Astrocyte of the cerebellum (primary cell): Measurements from ENCODE around the gene FILIP1L.

Experiments
- DNase-seq: peaks from one replicate; pipeline ENCODE4 v3.0.0-alpha.2; 2011; ENCODE audit warnings: low read depth
- H3K4me3 ChIP-seq: 2 replicates; pipeline ENCODE4 v1.5.1; 2011; ENCODE audit warnings: mild to moderate bottlenecking, low read depth, low read length, moderate library complexity
- in situ Hi-C: cut with HindIII; loops from 2 replicates; pipeline ENCODE4 v1.10.0; 2017; ENCODE audit warnings: low sequenced_read_pairs
- TF ChIP-seq, protein P1 (sequence below): IDR thresholded peaks from 2 replicates; pipeline ENCODE4 v1.5.1; 2012; ENCODE audit warnings: low read length, low read depth, moderate library complexity, mild to moderate bottlenecking; ENCODE audit errors: missing control alignments

The FILIP1L gene

DNA sequence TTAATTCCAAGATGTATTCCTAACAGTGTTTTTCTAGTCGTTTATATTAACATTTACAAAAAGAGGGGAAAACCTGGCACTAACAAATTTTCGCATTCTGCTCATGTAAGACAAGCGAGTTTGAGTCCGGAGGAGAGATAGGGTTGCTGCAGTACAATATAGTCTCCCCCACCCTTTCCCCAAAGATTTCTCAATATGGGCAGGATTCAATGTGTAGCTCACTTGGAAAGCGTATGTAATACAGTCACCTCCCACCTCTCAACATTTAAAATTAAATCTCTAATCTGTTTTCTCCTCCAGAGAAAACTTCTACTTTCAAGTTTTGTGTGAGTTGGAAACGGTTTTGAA lies 238.7 kb downstream of the FILIP1L start:
- no peak for DNase-seq
- in situ Hi-C loops, result no loop called here
- TF ChIP-seq, protein P1, sequence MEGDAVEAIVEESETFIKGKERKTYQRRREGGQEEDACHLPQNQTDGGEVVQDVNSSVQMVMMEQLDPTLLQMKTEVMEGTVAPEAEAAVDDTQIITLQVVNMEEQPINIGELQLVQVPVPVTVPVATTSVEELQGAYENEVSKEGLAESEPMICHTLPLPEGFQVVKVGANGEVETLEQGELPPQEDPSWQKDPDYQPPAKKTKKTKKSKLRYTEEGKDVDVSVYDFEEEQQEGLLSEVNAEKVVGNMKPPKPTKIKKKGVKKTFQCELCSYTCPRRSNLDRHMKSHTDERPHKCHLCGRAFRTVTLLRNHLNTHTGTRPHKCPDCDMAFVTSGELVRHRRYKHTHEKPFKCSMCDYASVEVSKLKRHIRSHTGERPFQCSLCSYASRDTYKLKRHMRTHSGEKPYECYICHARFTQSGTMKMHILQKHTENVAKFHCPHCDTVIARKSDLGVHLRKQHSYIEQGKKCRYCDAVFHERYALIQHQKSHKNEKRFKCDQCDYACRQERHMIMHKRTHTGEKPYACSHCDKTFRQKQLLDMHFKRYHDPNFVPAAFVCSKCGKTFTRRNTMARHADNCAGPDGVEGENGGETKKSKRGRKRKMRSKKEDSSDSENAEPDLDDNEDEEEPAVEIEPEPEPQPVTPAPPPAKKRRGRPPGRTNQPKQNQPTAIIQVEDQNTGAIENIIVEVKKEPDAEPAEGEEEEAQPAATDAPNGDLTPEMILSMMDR, result no peak
- H3K4me3 ChIP-seq, result peak overlapping the region; percentile 76

DNA sequence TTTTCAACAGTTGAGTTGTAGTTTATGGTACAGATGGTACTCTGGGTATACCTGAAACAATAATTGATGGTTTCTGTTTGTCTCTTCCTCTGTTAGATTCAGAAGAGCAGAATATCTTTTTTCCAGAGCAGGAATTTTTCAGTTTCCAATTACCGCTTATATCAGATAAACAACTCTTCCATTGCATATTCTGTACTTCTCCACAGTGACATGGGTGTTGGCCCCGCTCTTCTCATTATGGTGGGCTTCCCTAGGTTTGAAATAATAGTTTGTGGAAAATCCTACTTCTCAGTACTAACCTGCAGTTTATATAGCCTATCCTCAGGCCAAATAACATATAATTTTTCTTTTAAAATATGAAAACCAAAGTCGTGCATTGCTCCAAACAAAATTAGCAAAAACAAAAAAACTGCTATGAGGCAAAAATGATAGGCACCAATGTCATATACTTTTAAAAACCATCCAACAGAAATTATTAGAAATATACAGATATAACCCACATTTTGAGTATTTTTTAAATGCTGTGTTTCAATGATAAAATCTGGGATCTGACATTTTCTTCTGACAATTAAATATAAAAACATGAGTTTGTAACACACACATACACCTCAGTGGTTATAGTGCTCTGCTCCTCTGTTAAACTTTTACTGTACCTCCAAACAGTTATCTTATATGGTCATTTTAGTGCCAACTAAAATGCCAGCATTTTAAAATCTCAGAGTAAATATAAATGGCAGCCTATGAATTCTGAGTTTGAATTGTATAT lies 239.9 kb downstream of the FILIP1L start:
- peak overlapping the region; percentile 76 for H3K4me3 ChIP-seq
- TF ChIP-seq, protein P1, result no peak
- in situ Hi-C loops, result no loop called here
- DNase-seq, result no peak

DNA sequence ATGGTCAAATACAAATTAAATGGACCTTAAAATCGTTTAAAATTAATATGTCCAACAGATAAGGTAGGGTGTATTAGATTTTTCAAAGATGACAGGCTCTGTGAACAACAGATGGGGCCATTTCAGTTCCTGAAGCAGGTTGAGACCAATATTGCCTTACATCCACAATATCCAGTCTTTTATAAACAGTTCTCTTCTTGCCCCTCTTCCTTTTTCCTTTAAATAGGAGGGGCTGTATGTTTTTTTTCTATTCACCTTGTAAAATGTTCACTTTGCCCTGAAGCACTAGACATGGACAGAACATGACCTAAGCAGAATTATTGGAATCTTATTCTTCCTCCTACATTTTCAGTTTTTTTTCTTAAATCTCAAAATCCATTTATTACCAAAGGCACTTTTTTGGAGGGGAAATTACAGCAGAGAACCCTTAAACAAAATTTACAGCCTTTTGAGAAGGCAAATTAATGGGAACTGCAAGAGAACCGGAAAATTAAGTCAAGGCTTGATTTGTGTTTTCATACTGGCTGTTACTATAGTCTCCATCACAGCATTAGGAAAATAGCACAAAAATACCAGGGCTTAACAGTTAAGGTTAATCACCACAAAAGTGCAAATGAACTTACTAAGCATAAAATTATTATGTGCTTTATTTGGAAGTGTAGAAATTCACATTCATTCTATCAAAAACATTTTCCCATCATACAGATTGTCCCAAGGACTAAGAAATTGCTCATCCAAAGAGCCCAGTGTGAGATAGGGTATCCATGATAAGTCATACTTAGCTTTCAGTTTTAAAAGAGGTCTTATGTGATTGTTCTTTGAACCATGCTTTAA lies 240.8 kb downstream of the FILIP1L start:
- DNase-seq, result no peak
- in situ Hi-C loops, result no loop called here
- TF ChIP-seq, protein P1, result no peak
- peak overlapping the region; percentile 76 for H3K4me3 ChIP-seq

DNA sequence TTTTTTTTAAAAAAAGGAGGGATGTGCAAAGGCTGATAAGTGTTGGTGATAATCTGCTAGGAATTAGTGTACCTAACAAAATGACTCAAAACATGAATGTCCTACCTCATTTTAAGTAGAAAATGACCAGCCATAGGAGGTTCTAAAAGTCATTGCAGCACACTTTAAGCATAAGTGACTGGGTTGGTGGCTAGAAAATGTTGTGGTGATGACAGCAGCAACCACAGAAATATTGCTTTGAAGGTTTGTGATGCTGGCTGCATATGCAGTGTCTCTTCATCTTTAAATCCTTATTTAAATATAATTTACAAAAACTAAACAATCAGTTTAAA lies 241.4 kb downstream of the FILIP1L start:
- TF ChIP-seq, protein P1, result no peak
- H3K4me3 ChIP-seq, result peak overlapping the region; percentile 76
- DNase-seq, result no peak
- in situ Hi-C loops, result no loop called here

DNA sequence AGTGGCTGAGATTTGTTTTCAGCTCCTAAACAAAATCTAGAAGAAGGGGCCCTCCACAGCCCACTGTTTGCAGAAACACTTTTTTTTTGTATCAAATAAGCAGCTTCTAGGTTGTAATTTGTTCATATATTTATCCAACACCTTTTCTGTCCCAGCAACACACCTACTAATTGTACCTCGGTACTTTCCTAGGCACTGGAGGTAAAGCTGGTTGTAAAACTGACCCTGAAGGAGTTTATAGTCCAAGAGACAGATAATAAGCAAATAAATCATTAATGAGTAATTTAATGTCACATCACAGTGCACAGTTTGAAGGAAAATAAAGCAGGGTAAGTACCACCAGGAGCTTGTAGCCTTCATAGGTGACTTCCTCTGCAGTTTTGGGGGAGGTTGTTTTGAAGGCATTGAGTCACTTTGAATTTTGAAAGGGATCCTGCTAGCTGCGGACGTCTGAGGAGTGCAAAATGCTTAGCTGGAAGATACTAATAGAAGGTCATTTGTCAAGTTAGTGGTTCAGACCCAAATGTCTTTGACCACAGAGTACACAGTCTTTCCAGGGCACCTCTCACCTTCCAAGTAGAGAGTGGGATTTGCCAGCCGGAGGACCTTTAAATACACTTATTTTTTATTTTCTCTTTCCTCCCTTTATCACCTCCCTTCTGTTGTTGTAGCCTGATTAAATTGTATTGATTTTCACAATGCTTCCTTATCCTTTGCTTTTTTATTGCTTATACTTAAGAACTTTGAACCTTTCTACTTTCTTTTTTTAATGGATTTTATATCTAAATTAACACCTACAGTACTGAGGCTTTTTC lies 242.9 kb downstream of the FILIP1L start:
- H3K4me3 ChIP-seq, result no peak overlapping the region
- DNase-seq, result no peak
- TF ChIP-seq, protein P1, result no peak
- in situ Hi-C loops, result no loop called here

DNA sequence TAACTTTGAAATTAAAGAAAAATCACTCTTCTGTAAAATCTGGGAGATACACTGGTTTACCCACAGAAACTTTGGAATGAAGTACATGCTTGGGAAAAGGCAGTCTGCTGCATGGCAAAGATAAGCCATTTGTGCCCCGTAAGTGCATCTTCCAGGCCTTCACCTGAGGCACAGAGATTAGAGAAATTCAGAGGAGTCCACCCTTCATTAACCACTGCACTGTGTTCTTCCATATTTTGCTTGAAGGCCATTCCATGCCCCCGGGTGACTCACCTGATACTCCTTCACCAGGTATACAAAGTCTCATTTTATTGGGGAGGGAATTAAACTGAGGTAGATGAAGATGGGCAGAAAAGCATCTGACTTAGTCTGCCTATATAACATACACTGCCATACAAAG lies 243.6 kb downstream of the FILIP1L start:
- no peak for DNase-seq
- no peak overlapping the region for H3K4me3 ChIP-seq
- TF ChIP-seq, protein P1, result no peak
- in situ Hi-C loops, result no loop called here
